Measurements from ENCODE around the gene UBAC2. TPM values are rescaled to one million over a fixed set of nuclear protein-coding genes. Genes with fewer than 3 reads are reported as not detected.

UBAC2 gene
- total RNA-seq, 1 donor from 2014 or later = 64.3 TPM

DNA sequence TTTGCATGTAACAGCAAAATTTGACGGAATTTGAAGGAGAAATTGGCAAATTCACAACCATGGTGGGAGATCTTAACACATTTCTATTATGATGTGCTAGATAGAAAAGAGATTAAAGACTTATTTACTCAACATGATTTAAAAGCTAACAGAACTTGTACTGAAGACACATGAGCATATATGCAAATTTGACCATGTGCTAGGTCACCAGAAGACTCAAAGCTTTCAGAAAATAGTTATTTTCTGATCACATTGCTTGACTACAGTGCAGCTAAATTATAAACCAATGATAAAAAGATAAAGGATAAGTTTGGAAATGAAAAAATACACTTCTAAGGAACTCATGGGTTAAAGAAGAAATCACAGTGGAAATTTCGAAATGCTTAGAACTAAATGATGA is 97.4 kb downstream of the UBAC2 start:
- Mint-ChIP-seq H3K4me3 (no peak overlapping the region), H3K36me3 (no peaks in the 10 kb centered on the region), H3K27me3 (ENCODE audit: low read depth) (no peaks in the 10 kb centered on the region), H3K9me3 (no peaks in the 10 kb centered on the region), H3K27ac (no peak overlapping the region), H3K4me1 (peaks cover 12% of the 10 kb centered on the region)
- TF ChIP-seq, protein P1, sequence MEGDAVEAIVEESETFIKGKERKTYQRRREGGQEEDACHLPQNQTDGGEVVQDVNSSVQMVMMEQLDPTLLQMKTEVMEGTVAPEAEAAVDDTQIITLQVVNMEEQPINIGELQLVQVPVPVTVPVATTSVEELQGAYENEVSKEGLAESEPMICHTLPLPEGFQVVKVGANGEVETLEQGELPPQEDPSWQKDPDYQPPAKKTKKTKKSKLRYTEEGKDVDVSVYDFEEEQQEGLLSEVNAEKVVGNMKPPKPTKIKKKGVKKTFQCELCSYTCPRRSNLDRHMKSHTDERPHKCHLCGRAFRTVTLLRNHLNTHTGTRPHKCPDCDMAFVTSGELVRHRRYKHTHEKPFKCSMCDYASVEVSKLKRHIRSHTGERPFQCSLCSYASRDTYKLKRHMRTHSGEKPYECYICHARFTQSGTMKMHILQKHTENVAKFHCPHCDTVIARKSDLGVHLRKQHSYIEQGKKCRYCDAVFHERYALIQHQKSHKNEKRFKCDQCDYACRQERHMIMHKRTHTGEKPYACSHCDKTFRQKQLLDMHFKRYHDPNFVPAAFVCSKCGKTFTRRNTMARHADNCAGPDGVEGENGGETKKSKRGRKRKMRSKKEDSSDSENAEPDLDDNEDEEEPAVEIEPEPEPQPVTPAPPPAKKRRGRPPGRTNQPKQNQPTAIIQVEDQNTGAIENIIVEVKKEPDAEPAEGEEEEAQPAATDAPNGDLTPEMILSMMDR (IDR thresholded peaks at IDR 0.05; ENCODE audit: unreplicated experiment) = no peak
- no peak for DNase-seq (ENCODE audit: low spot score in 2 of 2, unreplicated experiment in 2 of 2)

DNA sequence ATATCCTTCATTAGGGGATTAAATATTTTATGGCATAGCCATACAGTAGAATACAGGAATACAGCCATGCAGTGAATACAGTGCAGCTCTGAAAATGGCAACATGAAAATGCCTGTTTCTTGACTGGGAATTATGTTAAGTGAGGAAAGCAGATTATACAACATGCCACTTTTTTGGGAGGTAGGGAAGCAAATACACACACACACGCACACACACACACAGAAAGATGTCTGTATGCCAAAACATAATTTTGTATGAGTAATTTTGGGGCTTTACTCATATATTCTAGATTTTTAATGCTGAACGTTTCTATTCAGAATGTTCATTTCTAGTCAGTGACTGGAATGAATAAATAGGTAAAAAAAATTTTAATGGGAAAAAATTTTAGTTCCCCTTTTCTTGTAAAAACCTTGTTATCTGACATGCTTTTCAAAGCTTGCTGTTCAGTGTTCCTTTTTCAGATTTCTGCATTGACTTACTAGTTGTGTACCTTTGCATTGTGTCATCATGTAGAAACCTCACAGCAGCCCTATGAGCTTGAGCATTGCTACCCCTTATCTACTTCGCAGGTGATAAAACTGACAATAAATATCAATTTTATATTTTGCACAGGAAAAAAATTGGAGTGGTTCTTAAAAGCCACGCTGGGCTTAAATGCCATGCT is 98.7 kb downstream of the UBAC2 start:
- Mint-ChIP-seq H3K27me3 (ENCODE audit: low read depth) (no peaks in the 10 kb centered on the region), H3K4me3 (no peak overlapping the region), H3K36me3 (no peaks in the 10 kb centered on the region), H3K4me1 (peaks cover 12% of the 10 kb centered on the region), H3K9me3 (no peaks in the 10 kb centered on the region), H3K27ac (no peak overlapping the region)
- TF ChIP-seq, protein P1 (IDR thresholded peaks at IDR 0.05; ENCODE audit: unreplicated experiment) = no peak
- no peak for DNase-seq (ENCODE audit: low spot score in 2 of 2, unreplicated experiment in 2 of 2)

DNA sequence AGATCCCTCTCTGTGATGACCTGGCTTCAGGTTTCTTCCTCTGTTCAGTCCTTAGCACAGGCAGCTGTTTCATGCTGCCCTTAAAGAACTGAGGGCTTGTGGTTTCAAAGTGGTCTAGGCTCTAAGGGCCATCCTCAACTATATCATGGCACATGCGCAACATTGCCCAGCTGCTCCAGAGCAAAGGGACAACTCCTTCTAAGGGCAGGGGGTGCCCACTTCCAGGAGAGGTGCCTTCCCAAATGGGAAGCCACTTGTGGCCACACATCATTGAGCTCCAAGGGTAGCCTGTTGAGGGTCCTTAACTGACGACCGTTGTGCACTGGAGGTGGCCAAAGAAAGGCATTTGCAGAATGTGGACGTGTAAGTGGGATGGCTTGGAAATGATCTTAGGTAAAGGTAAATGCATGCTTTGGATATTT is 99.3 kb downstream of the UBAC2 start:
- Mint-ChIP-seq H3K4me1 (peaks cover 12% of the 10 kb centered on the region), H3K27ac (no peak overlapping the region), H3K36me3 (no peaks in the 10 kb centered on the region), H3K4me3 (no peak overlapping the region), H3K9me3 (no peaks in the 10 kb centered on the region), H3K27me3 (ENCODE audit: low read depth) (no peaks in the 10 kb centered on the region)
- DNase-seq (ENCODE audit: low spot score in 2 of 2, unreplicated experiment in 2 of 2) = no peak
- TF ChIP-seq, protein P1 (IDR thresholded peaks at IDR 0.05; ENCODE audit: unreplicated experiment) = no peak

DNA sequence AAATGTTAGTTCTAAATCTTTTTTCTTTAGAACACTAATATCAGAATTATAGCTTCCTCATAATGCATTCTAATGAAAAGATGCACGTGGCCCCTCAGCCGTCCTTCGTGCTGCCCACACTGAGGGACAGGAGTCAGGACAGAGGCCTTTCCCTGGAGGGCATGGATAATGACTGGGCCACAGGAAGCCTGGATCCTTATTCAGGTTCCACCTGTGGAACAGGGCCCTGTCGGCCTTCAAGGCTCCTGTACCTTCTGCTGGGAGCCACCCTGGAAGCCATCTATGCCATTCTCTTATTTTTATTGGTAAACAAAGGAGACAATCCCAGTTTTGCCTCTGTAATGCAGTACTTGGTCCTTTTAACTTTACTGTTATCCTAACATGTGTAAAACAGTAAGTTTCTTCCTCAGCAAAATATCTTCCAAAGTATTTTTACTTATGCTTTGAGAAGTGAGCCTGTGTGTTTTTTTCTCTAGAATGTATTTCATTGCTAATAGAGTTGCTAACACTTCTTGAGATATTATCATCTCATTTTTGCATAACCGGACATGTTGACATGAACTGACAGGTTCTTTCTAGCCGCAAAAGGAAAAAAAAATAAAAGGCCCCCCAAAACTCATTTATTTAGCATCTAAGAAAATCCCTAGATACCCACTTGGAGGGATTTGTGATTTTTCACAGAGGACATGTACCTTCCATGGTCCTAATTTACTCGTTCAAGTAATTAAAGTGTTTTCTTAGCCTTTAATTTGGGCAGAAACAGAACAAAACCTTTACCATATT is 100.6 kb downstream of the UBAC2 start:
- TF ChIP-seq, protein P1 (IDR thresholded peaks at IDR 0.05; ENCODE audit: unreplicated experiment) = no peak
- no peak overlapping the region for H3K4me3 Mint-ChIP-seq
- no peaks in the 10 kb centered on the region for H3K27me3 Mint-ChIP-seq (ENCODE audit: low read depth)
- H3K9me3 Mint-ChIP-seq = no peaks in the 10 kb centered on the region
- H3K36me3 Mint-ChIP-seq = peaks cover 2% of the 10 kb centered on the region
- no peak overlapping the region for H3K27ac Mint-ChIP-seq
- no peak for DNase-seq (ENCODE audit: low spot score in 2 of 2, unreplicated experiment in 2 of 2)
- peaks cover 12% of the 10 kb centered on the region for H3K4me1 Mint-ChIP-seq

DNA sequence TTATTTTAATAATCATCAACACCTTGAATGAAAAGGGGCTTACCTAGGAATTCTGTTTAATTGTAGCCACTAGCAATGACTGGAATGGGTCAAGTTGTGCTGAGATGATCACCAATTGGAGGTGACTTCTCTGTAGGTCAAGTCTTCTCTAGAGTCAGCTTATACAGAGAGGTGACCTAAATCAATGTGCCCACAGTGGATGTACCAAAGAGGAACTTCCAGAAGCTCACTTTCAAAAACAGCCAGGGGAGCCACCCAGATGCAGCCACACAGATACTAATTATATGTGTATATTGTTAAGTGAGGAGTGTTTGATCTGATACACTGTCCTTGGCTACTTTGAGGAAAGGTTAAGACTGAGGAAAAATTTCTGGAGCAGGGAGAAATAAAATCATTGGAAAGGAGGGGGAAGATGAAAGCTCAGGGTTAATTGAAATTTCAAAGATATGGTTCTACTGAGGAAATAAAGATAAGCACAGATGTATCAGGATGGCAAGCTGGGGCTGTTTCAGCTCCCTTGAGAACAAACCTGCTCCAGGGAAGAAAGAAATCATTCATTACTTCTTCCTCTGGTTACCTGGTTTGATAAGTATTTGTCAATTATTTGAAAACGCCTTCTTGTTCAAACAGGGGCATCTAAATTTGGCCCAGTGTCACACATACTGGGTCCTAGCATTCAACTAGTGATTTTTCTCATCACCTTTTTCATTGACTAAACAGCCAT is 101.4 kb downstream of the UBAC2 start:
- H3K4me3 Mint-ChIP-seq = no peak overlapping the region
- TF ChIP-seq, protein P1 (IDR thresholded peaks at IDR 0.05; ENCODE audit: unreplicated experiment) = no peak
- no peak overlapping the region for H3K27ac Mint-ChIP-seq
- H3K4me1 Mint-ChIP-seq = peaks cover 11% of the 10 kb centered on the region
- H3K27me3 Mint-ChIP-seq (ENCODE audit: low read depth) = no peaks in the 10 kb centered on the region
- peaks cover 2% of the 10 kb centered on the region for H3K36me3 Mint-ChIP-seq
- H3K9me3 Mint-ChIP-seq = no peaks in the 10 kb centered on the region
- DNase-seq (ENCODE audit: low spot score in 2 of 2, unreplicated experiment in 2 of 2) = no peak
